ENCODE measurements around the gene EIF4ENIF1. TPM values are rescaled to one million over a fixed set of nuclear protein-coding genes. Genes with fewer than 3 reads are reported as not detected.
"Not testable (repeated sequence)": the region's sequence is repeated elsewhere in the genome, so short reads cannot be mapped to it uniquely, and the experiment has no call there.

Gene EIF4ENIF1
- total RNA-seq, 1 donor from 2014 or later: 24.6 TPM

- H3K36me3 ChIP-seq: no peaks in the 10 kb centered on the region
- no peaks in the 10 kb centered on the region for H3K27me3 ChIP-seq
- DNase-seq (ENCODE audit: extremely low spot score in 2 of 2): no peak
- H3K9me3 ChIP-seq: no peaks in the 10 kb centered on the region
- H3K27ac ChIP-seq: no peak overlapping the region
- TF ChIP-seq, protein P1, sequence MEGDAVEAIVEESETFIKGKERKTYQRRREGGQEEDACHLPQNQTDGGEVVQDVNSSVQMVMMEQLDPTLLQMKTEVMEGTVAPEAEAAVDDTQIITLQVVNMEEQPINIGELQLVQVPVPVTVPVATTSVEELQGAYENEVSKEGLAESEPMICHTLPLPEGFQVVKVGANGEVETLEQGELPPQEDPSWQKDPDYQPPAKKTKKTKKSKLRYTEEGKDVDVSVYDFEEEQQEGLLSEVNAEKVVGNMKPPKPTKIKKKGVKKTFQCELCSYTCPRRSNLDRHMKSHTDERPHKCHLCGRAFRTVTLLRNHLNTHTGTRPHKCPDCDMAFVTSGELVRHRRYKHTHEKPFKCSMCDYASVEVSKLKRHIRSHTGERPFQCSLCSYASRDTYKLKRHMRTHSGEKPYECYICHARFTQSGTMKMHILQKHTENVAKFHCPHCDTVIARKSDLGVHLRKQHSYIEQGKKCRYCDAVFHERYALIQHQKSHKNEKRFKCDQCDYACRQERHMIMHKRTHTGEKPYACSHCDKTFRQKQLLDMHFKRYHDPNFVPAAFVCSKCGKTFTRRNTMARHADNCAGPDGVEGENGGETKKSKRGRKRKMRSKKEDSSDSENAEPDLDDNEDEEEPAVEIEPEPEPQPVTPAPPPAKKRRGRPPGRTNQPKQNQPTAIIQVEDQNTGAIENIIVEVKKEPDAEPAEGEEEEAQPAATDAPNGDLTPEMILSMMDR (IDR thresholded peaks at IDR 0.05): no peak
- TF ChIP-seq POLR2A (IDR thresholded peaks at IDR 0.05) (no peak), POLR2AphosphoS5 (IDR thresholded peaks at IDR 0.05; ENCODE audit: insufficient read depth in 1 of 2, low read depth in 1 of 2) (no peak)
- H3K4me3 ChIP-seq: no peak overlapping the region
- intact Hi-C loops (cut with DNase I): no loop called here
- no peaks in the 10 kb centered on the region for H3K4me1 ChIP-seq
Measured at GRCh38 chr22:31530823-31531195, 41.2 kb upstream of the EIF4ENIF1 start.

DNA sequence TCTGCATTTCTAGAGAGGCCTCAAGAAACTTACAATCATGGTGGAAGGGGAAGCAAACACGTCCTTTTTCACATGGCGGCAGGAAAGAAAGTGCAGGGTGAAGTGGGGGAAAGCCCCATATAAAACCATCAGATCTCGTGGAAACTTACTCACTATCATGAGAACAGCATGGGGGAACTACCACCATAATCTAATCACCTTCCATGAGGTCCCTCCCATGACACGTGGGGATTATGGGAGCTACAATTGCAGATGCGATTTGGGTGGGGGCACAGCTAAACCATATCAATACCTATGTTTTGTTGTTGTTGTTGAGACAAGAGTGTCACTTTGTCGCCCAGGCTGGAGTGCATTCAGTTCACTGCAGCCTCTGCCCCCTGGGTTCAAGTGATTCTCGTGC is 36.6 kb upstream of the EIF4ENIF1 start:
- H3K4me3 ChIP-seq: no peak overlapping the region
- H3K9me3 ChIP-seq: no peaks in the 10 kb centered on the region
- no peak for DNase-seq (ENCODE audit: extremely low spot score in 2 of 2)
- no peaks in the 10 kb centered on the region for H3K27me3 ChIP-seq
- H3K4me1 ChIP-seq: no peaks in the 10 kb centered on the region
- intact Hi-C loops (cut with DNase I): no loop called here
- TF ChIP-seq, protein P1 (IDR thresholded peaks at IDR 0.05): no peak
- TF ChIP-seq POLR2A (IDR thresholded peaks at IDR 0.05) (no peak), POLR2AphosphoS5 (IDR thresholded peaks at IDR 0.05; ENCODE audit: insufficient read depth in 1 of 2, low read depth in 1 of 2) (no peak)
- no peaks in the 10 kb centered on the region for H3K36me3 ChIP-seq
- no peak overlapping the region for H3K27ac ChIP-seq

- intact Hi-C loops (cut with DNase I); H3K36me3 ChIP-seq; H3K4me3 ChIP-seq; H3K27ac ChIP-seq; H3K9me3 ChIP-seq; H3K27me3 ChIP-seq; H3K4me1 ChIP-seq; DNase-seq (ENCODE audit: extremely low spot score in 2 of 2): not testable (repeated sequence)
Measured at GRCh38 chr22:31524132-31524531, 34.5 kb upstream of the EIF4ENIF1 start.

DNA sequence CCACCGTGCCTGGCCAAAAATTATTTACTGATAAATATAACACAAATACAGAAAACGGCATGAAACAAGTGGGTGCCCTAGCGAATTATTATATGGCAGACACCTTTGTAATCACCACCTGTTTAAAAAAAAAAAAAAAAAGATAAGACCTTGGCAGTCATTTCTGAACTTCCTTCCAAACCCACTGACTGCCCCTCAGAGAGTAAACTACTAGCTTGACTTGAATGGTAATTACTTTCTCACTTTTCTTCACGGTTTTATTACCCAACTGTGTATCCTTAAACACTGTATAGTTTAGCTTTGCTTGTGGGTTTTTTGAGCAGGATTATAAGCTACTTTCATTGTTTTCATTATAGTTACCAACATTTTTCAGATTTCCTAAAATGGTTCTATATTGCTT is 30.4 kb upstream of the EIF4ENIF1 start:
- H3K36me3 ChIP-seq: no peaks in the 10 kb centered on the region

DNA sequence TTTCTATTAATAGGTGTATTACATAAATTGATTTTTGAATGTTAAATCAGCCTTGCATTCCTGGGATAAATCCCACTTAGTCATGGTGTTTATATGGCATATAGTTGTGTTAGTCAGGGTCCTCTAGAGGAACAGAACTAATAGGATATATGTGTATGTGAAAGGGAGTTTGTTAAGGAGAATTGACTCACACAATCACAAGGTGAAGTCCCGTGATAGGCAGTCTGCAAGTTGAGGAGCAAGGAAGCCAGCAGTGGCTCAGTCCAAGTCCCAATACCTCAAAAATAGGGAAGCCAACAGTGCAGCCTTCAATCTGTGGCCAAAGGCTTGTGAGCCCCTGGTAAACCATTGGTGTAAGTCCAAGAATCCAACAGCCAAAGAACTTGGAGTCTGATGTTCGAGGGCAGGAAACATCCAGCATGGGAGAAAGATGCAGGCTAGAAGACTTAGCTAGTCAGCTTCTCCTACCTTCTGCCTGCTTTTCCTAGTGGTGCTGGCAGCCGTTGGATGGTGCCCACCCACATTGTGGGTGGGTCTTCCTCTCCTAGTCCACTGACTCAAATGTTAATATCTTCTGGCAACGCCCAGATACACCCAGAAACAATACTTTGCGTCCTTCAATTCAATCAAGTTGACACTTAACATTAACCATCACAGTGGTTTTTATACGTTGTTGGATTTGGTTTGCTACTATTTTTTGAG is 19.6 kb upstream of the EIF4ENIF1 start:
- no peaks in the 10 kb centered on the region for H3K27me3 ChIP-seq
- no peak overlapping the region for H3K27ac ChIP-seq
- no peaks in the 10 kb centered on the region for H3K36me3 ChIP-seq
- intact Hi-C loops (cut with DNase I): no loop called here
- H3K9me3 ChIP-seq: no peaks in the 10 kb centered on the region
- no peak overlapping the region for H3K4me3 ChIP-seq
- TF ChIP-seq POLR2AphosphoS5 (IDR thresholded peaks at IDR 0.05; ENCODE audit: insufficient read depth in 1 of 2, low read depth in 1 of 2) (no peak), POLR2A (IDR thresholded peaks at IDR 0.05) (no peak)
- TF ChIP-seq, protein P1 (IDR thresholded peaks at IDR 0.05): no peak
- H3K4me1 ChIP-seq: no peaks in the 10 kb centered on the region
- no peak for DNase-seq (ENCODE audit: extremely low spot score in 2 of 2)

More for the DNA sequence above, 30.4 kb upstream of the EIF4ENIF1 start:
- no peak for DNase-seq (ENCODE audit: extremely low spot score in 2 of 2)
- no peaks in the 10 kb centered on the region for H3K9me3 ChIP-seq
- no peak overlapping the region for H3K27ac ChIP-seq
- no peaks in the 10 kb centered on the region for H3K27me3 ChIP-seq
- intact Hi-C loops (cut with DNase I): no loop called here
- no peaks in the 10 kb centered on the region for H3K4me1 ChIP-seq
- H3K4me3 ChIP-seq: no peak overlapping the region
- no peak for TF ChIP-seq POLR2AphosphoS5 (IDR thresholded peaks at IDR 0.05; ENCODE audit: insufficient read depth in 1 of 2, low read depth in 1 of 2)
- no peak for TF ChIP-seq POLR2A (IDR thresholded peaks at IDR 0.05)
- TF ChIP-seq, protein P1 (IDR thresholded peaks at IDR 0.05): no peak
